GM10847 (cell line): ENCODE measurements around the gene CPTP.

Source experiments
- POLR2A ChIP-seq: IDR thresholded peaks from 2 replicates; pipeline ENCODE4 v1.6.1; 2011; ENCODE audit not compliant: insufficient read length; ENCODE audit errors: extremely low read depth

The CPTP gene

GRCh38 chr1:1308756-1309250 is 15.8 kb upstream of the CPTP start:
- no peak for TF ChIP-seq POLR2A

GRCh38 chr1:1309251-1310108 is 15.1 kb upstream of the CPTP start:
- TF ChIP-seq POLR2A, result no peak

- TF ChIP-seq POLR2A, result no peak
Observed at GRCh38 chr1:1310109-1310385, 14.6 kb upstream of the CPTP start.

GRCh38 chr1:1310476-1311053 is 14.0 kb upstream of the CPTP start:
- no peak for TF ChIP-seq POLR2A

- no peak for TF ChIP-seq POLR2A
Observed at GRCh38 chr1:1311107-1312104, 13.2 kb upstream of the CPTP start.

- TF ChIP-seq POLR2A, result no peak
Observed at GRCh38 chr1:1312450-1313314, 11.9 kb upstream of the CPTP start.

GRCh38 chr1:1313500-1314236 is 10.9 kb upstream of the CPTP start:
- no peak for TF ChIP-seq POLR2A

- TF ChIP-seq POLR2A, result no peak
Observed at GRCh38 chr1:1314237-1314586, 10.4 kb upstream of the CPTP start.

GRCh38 chr1:1314678-1315335 is 9.8 kb upstream of the CPTP start:
- TF ChIP-seq POLR2A, result no peak

- no peak for TF ChIP-seq POLR2A
Observed at GRCh38 chr1:1315435-1315954, 9.1 kb upstream of the CPTP start.

- no peak for TF ChIP-seq POLR2A
Observed at GRCh38 chr1:1317420-1317819, 7.2 kb upstream of the CPTP start.

- TF ChIP-seq POLR2A, result no peak
Observed at GRCh38 chr1:1318131-1318652, 6.4 kb upstream of the CPTP start.
